HT1080 (cell line): ENCODE measurements around the gene SLC39A10. TPM values are rescaled to one million over a fixed set of nuclear protein-coding genes. Genes with fewer than 3 reads are reported as not detected.

Experiments used
- DNase-seq: peaks from one replicate; pipeline ENCODE4 v3.0.0-alpha.2; 2015; ENCODE audit warnings: low read depth
- polyA plus RNA-seq, 2 experiments: library from polyadenylated mRNA; depleted of rRNA; stranded (reverse); fragments of >200 nt; gene quantifications; 2 replicates each; pipeline ENCODE4 v1.2.3, GENCODE V29; 2015
- total RNA-seq: library from RNA; depleted of rRNA; stranded (reverse); fragments of >200 nt; shearing (Covaris generic); gene quantifications from 2 replicates; pipeline ENCODE4 v1.2.3, GENCODE V29; 2014; rRNA removed

The SLC39A10 gene, protein sequence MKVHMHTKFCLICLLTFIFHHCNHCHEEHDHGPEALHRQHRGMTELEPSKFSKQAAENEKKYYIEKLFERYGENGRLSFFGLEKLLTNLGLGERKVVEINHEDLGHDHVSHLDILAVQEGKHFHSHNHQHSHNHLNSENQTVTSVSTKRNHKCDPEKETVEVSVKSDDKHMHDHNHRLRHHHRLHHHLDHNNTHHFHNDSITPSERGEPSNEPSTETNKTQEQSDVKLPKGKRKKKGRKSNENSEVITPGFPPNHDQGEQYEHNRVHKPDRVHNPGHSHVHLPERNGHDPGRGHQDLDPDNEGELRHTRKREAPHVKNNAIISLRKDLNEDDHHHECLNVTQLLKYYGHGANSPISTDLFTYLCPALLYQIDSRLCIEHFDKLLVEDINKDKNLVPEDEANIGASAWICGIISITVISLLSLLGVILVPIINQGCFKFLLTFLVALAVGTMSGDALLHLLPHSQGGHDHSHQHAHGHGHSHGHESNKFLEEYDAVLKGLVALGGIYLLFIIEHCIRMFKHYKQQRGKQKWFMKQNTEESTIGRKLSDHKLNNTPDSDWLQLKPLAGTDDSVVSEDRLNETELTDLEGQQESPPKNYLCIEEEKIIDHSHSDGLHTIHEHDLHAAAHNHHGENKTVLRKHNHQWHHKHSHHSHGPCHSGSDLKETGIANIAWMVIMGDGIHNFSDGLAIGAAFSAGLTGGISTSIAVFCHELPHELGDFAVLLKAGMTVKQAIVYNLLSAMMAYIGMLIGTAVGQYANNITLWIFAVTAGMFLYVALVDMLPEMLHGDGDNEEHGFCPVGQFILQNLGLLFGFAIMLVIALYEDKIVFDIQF
- 19.3 and 23.0 TPM in 2 replicates for total RNA-seq
- polyA plus RNA-seq (2015; cell fraction: cytosol; rRNA removed): 20.4 and 24.9 TPM in 2 replicates
- 70.2 and 81.8 TPM in 2 replicates for polyA plus RNA-seq (2015; cell fraction: nucleus; rRNA removed)

GRCh38 chr2:195656859-195657633 lies at the start of gene SLC39A10:
Gene SLC39A10 (plus strand): TSS chr2:195657226. CDS start chr2:195680043, 22,817 bp downstream.
- DNase-seq: peak; percentile 96

DNA sequence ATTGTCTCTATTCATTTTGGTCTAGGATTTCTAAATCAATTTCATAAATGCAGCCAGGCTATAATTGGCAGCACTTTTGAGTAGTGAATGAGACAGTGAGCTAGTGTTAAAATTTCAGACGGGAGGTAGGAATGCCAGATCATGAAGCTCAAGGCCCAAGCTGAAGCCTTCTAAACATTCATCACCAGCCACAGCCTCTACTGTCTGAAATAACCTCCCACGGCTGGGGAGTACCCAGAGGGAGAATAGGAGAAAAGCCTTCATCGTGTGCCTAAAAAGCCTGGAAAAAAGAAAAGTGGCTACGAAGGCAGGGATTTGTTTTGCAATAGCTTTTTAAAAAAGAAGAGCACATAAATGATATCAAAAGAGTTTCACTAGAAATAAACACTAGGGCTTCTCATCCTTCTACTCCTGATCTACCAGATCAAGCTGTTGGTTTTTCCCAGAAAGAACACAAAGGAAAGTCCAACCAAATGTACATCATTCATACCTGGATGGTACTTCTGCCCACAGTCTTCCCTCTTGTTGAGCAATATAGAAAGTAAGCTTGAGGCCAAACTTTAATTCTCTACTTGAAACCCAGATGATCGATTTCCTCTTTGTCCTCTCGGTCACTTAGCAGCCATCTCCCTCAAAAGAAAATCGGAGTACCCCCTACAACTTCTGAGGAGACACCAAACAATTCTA lies 48.1 kb upstream of the SLC39A10 start:
- DNase-seq: no peak

DNA sequence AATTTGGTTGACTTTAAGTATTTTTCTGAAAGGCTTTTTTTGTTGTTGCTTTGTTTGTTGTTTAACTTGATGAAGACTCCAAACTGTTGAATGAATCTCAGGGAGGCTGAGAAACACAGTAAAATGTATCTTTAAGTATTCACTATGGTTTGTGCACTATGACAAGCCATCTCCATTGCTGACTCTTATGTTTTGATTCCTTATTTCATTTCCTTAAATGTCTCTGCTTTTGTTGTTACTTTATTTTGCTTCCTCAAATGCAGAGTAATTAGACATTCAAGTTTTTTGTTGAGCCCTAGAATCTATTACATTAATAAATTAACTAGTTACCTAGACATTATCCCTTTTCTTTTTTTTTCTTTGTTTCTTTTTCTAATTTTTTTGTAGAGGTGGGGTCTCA lies 46.3 kb upstream of the SLC39A10 start:
- DNase-seq: no peak

DNA sequence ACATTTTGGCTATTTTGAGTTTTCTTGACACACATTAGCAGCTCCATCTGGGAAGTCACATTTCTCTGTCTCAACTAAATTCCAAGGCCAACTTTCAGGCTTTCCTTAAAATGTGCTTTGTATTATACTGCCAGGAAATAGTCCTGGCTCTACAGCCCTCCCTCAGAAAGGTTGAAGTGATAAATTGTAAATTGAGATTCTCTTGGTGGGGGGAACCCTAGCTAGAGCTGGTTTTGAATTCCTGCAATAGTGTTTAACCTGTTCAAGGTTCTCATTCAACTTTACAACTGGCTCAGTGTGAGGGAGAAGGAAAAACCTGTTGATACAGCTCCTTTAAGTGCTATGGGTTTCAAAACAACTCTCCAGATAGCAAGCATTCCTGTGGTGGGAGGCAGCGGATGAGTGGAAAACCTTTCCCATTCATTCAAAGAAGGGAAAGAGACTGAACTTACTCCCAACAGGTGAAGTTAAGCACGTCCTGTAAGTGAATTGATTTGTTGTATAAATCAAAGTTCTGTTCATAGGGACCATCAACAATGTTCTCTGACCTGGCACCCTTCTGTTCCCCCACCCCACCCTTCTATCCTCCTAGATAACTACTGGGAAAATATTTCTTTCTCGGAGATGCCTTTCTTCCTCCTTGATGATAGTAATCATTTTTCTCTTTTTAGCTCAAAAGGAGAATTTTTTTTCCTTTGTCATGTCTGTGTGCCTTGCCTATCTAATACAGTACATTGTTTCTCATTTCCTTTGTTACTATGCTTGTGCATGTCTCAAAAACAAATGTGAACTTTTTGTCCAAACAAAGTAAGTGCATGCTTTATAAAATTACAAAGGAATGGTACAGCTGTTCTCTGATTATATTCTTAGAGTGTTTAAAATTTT lies 44.2 kb upstream of the SLC39A10 start:
- DNase-seq: peak; percentile 69

GRCh38 chr2:195613922-195614321 lies 43.1 kb upstream of the SLC39A10 start:
- DNase-seq: peak; percentile 83

DNA sequence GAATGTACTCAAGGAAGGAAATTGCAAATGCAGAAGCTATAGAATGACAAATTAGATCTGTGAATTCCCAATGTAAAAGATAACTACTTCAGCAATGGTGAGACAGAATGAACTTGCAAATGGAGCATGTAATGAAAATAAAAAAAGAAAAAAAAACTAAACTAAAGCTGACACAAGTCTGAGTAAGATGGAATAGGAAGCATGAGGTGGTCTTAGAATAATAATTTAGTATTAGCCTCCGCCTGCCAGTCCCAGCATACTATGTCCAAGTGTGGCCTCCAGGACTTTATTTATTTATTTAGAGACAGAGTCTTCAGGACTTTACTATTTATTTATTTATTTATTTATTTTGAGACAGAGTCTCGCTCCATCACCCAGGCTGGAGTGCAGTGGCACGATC lies 37.4 kb upstream of the SLC39A10 start:
- no peak for DNase-seq

- DNase-seq: no peak
These were observed 36.5 kb upstream of the SLC39A10 start for GRCh38 chr2:195620501-195620900.

- peak; percentile 71 for DNase-seq
These were observed 34.1 kb upstream of the SLC39A10 start for GRCh38 chr2:195622966-195623365.

- DNase-seq: no peak
These were observed 30.5 kb upstream of the SLC39A10 start for GRCh38 chr2:195626507-195626906.

DNA sequence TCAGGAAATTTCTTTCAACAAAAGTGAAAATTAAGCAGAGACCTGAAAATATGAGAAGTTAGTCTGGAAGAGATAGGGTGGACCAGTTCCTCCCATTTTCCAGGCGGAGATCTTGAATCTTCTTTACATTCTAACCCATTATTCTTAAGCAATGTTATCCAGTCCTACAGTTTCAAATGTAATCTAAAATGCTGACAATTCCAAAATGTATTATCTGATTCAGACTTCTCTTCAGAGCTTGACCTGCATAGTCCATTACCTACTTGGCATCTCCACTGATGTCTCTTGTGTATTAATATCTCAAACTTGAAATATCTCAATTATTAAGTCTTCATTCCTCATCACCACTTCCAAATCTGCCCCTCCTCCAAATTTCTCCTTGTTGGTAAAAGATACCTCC lies 28.4 kb upstream of the SLC39A10 start:
- no peak for DNase-seq

- DNase-seq: no peak
These were observed 24.0 kb upstream of the SLC39A10 start for GRCh38 chr2:195632856-195633572.

DNA sequence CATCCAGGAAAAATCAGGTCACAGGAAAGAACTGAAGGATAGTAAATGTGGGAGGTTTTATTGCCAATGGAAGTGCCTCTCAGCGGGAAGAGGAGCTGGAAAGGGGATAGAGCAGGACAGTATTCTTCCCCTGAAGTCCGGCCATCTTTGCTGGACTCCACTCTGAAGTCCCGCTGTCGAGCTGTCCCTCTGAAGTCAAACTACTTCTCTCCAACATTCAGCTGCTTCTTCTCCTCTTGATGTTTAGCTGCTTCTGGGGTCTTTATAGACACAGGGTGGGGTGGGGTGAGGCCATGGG lies 23.5 kb upstream of the SLC39A10 start:
- no peak for DNase-seq

DNA sequence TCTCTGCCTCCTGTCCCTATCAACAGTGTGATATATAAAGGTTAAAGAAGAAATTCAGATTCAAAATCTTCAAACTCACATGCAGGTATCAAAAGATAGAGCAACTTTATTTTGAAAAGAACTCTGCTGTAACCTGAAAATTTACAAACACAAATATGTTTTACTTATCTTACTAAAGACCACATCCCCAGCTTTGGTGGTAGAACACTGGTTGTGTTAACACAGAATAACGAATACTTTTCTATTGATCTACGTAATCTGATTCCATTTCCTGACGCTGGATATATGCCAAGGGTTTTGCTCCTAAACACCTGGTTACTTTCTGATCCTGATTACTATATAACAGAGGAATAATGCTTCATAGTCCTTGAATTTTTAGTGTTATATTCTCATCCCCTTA lies 23.1 kb upstream of the SLC39A10 start:
- DNase-seq: no peak

DNA sequence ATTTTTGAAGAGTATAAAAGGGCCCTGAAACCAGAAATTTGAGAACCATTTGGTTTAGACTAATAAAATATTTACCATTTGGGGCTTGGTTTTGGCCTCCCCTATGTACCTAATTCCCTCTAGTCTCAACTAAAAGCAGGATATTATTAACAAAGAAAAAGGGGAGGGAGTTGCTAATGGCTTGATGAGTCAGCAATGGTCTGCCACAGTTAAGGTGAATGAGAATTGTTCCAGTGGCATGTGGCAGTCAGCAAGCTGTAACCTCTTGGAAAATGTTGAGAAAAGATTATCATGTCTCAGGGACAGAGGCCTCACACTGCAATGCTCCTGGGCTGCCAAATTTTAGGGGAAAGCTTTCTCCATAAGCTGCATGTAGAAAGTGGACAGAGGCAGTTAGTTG lies 20.1 kb upstream of the SLC39A10 start:
- peak; percentile 34 for DNase-seq

GRCh38 chr2:195638750-195639149 lies 18.3 kb upstream of the SLC39A10 start:
- no peak for DNase-seq

DNA sequence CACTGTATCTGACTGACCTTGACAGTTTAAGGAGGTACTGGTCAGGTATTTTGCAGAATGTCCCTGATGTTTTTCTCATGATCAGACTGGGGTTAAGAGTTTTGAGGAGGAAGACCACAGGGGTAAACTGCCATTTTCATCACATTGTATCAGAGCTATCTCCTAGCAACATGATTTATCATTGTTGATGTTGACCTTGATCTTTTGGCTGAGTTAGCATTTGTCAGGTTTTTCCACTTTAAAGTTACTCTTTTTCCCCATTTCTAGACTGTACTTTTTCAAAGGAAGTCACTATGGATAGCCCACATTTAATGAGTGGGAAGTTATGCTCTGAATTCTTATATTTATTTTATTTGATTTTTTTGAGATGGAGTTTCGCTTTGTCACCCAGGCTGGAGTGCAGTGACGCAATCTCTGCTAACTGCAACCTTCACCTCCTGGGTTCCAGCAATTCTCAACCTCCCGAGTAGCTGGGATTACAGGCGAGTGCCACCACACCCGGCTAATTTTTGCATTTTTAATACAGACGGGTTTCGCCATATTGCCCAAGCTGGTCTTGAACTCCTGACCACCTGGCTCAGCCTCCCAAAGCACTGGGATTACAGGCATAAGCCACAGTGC lies 17.7 kb upstream of the SLC39A10 start:
- DNase-seq: no peak

- no peak for DNase-seq
These were observed 17.1 kb upstream of the SLC39A10 start for GRCh38 chr2:195639959-195640358.

DNA sequence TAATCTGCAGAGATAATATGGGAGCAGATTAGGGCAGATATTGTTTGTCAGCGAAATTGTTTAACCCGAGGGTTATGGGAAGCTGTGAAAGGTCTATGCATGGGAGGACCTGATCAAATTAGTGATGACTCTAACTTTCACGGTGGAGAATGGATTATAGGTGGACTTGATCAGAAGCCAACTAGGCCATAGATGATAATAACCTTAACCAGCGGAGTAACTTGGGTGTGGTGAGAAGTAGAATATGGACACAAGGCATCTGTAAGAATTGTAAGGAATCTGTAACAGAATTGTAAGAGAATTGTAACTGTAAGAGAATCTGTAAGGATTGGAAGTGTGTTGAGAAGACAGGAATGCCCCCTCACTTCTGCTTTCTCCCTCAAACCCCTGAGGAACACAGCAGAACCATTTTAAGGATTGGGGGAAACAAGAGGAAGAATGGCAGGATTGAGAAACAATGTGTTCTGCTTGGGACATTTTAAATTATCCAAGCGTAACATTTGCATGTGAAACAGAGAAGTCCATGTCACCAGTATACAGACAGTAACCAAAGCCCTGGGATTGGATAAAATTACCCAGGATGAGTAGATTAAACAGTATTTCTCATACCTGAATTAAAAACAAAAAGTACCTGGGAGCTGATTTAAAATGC lies 14.9 kb upstream of the SLC39A10 start:
- no peak for DNase-seq
